GM04504 (cell line): ENCODE data around the gene CDCA7L.
A peak's percentile ranks its signal among the peaks of the same experiment; 100 is the strongest.
"Not testable (repeated sequence)": the region's sequence is repeated elsewhere in the genome, so short reads cannot be mapped to it uniquely, and the experiment has no call there.

Experiments
- DNase-seq: peaks from one replicate; pipeline ENCODE4 v3.0.0-alpha.2; 2012; ENCODE audit warnings: low read depth

The CDCA7L gene

DNA sequence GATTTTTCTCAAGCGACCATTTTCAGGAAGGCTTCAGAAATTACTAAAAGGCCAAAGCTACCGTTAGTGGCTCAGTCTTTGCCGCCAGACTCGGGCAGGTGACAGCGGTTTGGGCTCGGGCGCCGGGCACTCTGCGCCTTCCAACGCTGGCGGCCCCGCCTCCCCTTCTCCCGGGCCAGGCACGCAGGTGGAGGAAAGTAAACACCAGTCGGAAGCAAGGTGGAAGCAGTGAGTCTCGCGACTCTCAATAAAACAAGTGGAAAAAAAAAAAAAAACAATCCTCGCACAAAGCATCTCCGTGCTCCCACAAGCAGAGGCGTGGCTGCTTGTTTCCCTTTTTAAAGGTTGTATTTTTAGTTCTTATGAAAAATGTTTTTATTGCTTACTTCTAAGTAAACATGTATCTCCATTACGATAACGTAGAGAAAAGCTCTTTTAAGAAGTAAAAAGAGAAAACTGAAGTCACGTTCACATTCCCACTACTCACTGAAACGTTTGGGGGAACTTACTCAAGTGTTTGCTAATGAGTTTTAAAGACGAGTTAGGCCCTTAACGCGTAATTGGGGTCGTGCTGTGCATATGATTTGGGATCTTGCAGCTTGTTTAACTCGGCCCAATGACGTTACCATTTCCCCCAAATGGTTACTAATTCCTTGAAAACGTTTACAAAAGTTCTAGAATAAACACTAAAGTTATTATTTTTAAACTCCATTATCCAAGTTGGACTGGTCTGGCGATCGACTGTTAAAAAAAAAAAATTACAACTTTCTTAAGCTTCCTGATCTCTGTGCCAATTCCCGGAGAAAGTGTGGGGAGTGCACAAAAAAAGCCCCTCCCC lies 864 bp downstream of the CDCA7L start:
- DNase-seq: no peak

DNA sequence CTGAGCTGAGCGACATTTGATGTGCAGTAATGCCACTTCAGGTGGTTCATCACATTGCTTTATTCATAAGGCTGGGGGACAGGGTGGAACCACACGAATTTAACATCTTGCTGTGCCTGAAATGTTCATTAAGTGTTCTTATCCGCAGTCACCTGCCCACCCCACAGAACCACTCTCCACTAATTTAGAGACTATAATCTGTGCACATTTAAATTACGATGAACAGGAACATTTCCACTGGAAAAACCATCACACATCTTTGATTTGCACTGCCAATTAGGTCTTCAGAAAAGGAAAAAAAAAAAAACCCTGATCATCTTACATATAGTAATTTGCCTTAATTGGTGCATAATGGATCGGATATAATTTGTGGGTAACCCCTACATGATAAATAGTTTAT lies 2.3 kb downstream of the CDCA7L start:
- no peak for DNase-seq

DNA sequence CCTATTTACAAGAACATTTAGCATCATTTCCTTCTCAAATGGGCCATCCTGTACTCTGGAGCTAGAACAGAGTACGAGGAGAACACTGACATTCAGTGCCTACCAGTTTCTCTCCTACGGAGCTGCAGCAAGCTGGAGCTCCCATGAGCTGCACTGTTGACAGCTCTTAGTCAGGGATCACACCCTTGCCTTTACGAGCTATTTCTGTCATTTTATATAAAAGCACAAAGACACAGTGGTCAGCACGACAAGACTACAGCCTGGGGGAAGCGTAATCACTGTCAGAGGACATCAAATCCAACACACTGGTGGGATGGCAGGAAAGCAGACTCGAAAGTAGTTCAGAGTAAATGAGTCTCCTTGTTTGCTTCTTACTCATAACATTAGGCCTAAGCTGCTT lies 2.7 kb downstream of the CDCA7L start:
- DNase-seq: no peak

DNA sequence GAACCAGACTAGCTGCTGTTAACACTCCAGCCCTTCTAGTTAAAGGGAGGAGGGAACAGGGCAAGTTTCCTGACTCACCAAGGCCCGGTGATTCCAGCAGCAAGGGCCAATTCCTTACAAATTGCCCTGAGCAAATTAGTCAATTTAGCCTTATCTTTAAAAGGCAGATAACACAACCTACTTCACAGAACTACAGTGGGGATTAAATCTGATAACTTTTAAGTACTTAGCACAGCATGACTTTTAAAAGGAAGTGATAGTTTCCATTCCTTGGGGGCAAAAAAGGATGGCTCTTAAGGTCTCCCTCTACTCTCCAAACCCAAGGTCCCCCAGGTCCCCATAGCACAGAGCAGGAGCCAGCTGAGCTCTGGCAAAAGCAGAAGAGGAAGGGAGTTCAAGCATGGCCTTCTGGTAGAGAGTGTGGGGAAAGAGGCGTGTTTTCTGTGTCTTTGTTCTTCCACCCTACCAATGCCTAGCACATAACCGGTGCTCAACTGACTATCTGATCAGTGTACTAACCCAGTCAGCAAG lies 4.0 kb downstream of the CDCA7L start:
- no peak for DNase-seq

DNA sequence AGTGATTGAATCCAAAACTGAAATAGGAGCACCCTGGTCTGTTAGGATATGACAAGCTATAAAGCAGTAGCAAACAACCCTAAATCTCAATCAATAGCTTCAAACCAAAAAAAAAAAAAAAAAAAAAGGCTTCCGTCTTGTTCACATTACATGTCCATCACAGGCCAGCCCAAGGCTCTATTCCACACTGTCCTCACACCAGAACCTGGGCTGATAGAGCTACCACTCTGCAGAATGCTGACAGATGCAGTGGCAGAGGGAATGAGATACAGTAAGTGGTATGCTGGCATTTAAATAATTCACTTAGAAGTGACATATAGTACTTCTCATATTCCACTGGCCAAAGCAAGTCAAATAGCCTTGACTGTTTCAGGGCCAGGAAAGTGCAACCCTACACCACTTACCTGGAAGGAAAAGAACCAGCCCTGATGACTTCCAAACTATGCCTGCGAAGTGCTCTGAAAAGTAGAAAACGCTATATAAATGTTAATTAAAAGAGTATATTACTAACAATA lies 5.8 kb downstream of the CDCA7L start:
- no peak for DNase-seq

DNA sequence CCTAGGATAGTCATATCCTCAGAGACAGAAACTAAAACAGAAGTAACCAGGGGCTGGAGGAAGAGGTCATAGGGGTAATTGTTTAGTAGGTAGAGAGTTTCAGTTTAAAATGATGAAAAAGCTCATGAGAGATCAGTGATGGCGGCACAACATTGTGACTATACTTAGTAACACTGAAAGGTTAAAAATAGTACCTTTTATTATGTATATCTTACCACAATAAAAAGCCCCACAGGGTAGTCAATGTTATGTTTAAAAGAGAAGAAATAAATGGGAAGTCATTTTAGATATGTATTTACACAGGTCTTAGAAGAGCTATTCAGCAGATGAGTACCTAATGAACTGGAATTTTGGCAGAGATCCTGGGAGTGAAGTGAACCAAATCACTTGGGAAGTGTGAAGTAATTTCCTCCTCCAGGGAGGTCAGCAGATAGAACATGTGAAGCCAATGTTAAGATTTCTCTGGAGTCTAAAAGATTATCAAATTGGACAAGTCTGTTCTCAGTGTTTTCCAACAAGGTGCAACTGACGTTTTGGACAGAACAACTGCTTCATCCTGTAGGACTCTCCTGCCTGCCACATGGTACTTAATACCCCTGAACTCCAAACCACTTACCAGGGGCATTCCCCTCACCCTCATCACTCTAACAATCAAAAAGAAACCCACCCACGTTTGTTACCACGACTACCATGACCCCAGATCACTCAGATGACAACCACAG lies 6.4 kb downstream of the CDCA7L start:
- DNase-seq: no peak

DNA sequence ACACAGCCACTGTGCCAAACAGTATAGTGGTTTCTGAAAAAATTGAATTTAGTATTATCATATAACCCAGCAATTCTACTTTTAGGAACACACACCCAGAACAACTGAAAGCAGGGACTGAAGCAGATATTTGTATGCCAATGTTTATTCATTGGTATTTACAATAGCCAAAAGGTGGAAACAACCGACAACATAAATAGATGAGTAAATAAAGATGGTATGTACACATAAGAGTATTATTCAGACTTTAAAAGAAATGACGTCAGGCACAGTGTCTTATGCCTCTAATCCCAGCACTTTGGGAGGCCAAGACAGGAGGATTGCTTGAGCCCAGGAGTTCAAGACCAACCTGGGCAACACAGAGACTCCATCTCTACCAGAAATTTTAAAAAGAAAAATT lies 7.2 kb downstream of the CDCA7L start:
- DNase-seq: no peak

DNA sequence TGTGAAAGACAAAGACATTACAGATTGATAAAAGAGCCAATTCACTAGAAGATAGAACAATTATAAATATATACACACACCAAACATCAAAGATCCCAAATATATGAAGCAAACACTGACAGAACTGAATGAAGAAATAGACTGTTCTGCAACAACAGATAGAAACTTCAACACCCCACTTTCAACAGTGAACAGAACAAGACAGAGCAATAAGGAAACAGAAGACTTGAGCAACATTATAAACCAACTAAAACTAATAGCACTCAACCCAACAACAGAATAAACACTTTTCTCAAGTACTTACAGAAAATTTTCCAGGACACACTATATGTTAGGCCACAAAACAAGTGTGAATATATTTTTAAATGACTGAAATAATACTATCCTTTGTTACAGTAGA lies 10.9 kb downstream of the CDCA7L start:
- no peak for DNase-seq

DNA sequence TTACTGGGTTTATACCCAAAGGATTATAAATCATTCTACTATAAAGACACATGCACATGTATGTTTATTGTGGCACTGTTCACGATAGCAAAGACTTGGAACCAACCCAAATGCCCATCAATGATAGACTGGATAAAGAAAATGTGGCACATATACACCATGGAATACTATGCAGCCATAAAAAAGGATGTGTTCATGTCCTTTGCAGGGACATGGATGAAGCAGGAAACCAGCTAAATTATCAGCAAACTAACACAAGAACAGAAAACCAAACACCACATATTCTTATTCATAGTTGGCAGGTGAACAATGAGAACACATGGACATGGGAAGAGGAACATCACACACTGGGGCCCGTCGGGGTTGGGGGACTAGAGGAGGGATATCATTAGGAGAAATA lies 12.4 kb downstream of the CDCA7L start:
- DNase-seq: not testable (repeated sequence)

DNA sequence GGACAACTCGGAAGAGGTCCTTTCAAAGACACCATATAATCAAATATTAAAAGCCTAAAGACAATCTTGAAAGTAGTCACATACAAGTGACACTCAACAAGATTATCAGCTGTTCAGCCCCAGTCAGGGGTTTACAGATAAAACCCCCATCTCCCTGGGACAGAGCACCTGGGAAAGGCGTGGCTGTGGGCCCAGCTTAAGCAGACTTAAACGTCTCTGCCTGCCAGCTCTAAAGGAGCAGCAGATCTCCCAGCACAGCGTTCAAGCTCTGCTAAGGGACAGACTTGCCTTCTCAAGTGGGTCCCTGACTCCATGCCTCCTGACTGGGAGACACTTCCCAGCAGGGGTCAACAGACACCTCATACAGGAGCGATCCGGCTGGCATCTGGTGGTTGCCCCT lies 18.0 kb downstream of the CDCA7L start:
- DNase-seq: no peak

DNA sequence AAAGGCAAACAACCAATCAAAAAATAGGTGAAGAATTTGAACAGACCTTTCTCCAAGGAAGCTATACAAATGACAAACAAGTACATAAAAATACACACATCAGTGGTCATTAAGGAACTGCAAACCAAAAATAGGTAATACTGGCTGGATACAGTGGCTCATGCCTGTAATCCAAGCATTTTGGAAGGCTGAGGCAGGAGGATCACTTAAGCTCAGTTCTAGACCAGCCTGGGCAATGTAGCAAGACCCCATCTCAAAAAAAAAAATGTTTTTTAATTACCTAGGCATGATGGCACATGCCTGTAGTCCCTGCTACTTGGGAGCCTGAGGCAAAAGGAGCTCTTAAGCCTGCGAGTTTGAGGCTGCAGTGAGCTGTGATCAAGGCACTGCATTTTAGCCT lies 19.3 kb downstream of the CDCA7L start:
- no peak for DNase-seq

DNA sequence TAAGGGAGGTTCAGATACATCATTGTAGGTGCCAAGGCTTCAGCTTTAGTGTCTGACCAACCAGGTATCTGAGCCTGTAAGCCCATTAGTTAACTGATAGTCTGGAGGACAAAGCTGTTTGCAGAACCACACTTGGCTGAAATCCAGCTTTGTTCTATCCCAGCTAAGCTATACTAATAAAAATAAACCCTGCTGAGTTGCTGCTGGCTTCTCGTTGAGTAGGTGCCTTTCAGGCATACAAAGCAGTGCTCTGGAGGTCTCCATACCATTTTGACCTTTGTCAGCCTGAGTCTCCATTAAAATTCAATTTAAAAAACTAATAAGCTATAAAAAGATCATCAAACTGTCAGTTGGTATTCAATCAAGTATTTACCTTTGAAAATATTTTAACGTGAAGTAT lies 22.0 kb downstream of the CDCA7L start:
- DNase-seq: no peak

DNA sequence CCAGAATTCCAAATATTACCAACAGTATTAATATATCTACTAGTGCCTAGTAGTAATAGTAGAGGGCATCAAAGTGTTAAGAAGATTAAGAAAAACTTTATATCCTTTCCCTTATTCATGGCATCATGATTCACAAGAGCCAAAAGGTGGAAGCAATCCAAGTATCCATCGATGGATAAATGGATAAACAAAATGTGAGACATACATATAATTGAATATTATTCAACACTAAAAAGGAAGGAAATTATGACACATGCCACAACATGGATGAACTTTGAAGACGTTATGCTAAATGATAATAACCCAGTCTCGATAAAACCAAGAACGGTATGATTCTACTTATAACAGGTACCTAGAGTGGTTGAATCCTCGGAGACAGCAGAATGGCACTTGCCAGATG lies 23.1 kb downstream of the CDCA7L start:
- no peak for DNase-seq

DNA sequence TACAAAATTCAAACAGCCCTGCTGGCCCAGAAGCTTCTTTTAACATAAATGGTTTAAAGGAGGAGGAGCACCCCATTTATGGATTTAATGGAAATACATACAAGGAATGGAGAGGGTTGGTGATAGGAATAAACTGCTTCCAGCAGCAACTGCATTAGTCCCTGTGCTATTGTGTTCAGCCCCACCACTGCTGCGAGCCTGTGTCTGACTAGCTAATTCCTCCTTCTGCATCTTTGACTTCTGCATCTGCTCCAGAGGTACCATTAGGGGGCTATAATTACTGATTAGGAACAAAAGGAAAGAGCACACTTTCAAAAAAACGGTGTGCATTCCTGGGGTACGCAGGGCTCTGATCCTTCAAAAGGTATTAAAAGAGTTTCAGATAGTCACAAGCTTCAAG lies 24.8 kb downstream of the CDCA7L start:
- DNase-seq: no peak

DNA sequence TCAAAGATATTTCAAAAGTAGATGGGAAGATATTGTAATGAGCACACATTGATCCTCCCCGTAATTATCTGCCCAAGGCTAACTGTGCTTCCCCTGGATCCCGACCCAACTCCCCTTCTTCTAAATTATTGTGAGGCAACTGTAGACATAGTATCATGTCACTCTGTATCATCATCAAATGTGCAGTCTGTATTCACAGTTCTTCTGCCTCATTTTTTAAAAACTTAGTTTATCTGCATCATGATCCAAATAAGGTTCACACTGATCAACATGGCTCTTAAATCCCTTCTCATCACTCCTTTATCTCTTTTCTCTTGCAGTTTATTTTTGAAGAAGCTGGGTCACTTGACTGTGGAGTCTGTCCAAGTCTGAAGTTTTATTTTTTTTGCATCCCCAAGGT lies 27.5 kb downstream of the CDCA7L start:
- DNase-seq: no peak

DNA sequence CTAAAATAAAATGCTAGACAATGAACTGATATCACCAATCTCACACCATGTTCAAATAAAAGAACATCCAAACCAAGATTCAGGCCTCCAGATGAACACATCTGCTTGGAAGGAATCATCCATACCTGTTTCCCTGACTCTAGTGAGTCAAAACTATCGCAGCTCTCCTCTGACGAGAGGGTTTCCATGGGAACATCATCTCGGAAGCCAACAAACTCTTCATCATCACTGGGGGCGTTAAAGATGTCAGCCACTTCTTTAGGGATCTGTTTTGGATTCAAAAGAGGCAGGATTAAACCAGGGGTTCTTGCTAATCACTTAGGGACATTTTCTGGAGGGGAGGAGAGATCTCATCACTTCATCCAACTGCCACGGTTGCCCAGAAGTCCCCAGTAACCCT lies 29.1 kb downstream of the CDCA7L start:
- DNase-seq: no peak

DNA sequence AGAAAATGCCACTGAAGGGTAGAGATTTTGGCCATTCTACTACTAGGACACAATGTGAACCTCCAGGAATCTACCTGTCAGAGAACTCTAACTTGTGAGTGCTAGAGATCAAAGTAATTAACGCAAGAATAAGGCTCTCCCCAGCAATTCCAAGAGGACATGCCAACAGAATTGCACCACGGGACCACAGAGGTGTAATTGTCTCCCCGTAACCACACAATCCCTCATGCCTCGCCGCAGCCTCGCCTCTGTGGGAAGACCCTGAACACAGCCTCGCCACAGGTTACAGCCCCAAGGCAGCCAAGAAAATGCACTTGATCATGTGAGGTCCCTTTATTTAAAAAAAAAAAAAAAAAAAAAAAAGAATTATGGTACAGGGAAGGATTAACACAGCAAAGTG lies 29.5 kb downstream of the CDCA7L start:
- no peak for DNase-seq

DNA sequence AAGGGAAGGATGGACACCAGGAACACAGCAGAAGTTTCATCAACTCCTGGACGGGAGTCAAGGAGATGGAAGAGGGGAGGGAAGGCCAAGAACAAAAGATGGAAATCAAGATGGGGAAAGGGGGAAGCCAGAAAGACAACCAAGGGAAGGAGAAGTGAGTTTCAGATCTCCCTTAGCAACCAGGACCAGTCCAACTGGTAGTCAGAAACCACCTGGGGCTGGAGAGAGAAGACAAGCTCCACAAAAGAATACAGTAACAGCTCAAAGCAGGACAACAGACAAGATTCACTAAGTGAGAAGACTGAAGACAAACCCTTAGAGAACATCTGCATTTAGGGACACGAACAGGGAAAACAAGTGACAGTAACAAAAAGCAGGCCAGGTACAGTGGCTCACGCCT lies 30.6 kb downstream of the CDCA7L start:
- no peak for DNase-seq

DNA sequence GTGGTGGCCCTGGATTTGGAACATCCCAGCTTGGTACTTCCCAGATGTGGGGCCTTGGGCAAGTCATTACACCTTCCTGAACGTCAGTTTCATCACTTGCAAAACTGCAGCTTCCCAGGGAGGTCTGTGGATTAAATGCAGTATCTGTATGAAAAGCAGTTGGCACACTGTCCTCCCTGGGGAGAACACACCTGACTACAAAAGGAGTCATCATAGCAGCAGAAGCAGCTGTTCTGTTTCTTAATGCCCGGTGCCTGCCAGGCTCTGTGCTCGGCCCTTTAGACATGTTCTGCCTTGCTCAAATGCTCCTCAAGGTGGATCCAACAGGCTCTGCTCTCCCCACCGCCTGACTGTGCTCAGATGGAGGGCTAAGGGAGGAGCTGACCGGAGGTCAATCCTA lies 31.0 kb downstream of the CDCA7L start:
- DNase-seq: no peak

DNA sequence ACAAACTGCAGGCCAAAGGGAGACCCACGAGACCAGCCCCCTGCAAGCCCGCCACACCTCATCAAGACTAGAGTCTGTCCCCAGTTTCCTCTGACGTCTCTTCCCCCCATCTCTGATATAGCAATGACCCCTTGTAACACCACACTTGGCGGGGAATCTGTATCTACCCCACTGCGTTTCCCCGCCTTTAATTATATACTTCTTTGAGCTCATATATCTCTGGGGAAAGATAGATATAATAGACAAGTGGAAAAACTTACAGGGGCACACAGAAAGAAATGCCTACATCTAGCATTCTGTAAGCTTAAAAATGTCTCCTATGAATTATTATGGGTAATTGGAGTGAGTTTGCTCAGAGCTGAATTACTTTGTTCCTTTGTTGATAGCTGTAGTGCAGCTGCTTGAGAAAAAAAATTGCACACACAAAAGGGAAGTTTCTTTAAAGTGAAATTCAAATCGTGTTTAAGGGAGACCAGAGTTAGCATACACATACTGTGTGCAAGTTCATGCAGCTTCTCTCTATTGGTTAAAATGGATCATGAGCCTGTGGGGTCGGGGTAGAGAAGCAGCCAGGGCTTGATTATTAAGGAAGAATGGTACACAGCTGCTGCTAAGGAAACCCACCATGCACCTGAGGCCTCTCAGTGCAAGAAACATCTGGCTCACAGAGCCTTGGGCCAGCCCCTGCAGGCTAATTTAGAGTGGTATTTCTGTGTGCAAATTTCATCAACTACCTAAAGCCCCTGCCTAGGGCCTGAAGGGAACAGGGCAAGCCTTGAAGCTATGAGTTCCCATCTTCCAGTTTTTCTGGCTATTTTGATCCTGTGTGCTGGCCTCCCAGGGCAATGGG lies 32.5 kb downstream of the CDCA7L start:
- no peak for DNase-seq

DNA sequence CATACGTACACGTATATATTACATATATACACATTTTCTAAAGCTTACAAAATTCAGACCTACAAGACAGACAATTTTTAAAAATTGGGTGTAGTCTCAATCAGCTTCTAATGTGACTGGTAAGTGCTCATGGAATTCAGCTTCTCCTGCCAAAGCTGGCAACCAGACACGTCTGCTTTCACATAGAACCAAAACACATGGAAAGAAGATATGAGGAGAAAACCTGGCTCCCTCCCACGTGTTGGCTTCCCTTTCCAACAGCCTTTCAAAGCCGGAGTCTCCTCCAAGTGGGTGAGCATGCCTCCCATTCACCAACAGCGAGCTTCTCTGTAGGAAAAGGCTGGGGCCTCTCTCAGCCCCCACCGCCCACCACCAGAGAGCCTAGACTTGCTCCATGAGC lies 33.4 kb downstream of the CDCA7L start:
- peak; percentile 82 for DNase-seq

DNA sequence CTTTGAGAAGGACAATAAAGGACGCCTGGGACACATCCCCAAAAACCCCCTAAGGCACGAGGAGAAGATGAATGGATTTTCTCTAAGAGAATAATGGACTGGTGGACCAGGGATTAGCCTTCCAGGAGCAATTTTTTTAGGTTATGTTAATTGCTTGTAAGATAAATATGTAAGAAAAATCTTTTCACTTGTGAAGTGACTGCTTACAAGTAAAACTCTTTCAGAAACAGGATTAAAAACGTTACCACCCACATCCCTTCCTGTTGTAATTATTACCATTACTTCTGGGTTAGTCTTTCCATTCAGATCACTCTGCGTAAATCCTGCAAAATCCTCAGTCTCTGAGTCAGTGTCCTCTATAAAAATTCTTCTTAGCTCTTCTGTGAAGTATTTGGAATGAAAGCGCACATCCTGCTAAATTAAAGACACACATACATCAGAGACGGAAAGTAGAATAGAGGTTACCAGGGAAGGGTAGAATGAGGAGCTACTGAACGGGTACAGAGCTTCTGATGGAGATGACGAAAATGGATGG lies 34.3 kb downstream of the CDCA7L start:
- DNase-seq: peak; percentile 71
